Stimulated activated naive CD4-positive, alpha-beta T cell treated with Interleukin-2 at 50 U/mL for 16 hours (primary cell): ENCODE results near the gene CRYBG3.
A peak's percentile ranks its signal among the peaks of the same experiment; 100 is the strongest.
"Not testable (repeated sequence)": the region's sequence is repeated elsewhere in the genome, so short reads cannot be mapped to it uniquely, and the experiment has no call there.

ENCODE experiments used
- DNase-seq: peaks from one replicate; lab custom pipeline; 2025; lab: John Stamatoyannopoulos, UW

The CRYBG3 gene

DNA sequence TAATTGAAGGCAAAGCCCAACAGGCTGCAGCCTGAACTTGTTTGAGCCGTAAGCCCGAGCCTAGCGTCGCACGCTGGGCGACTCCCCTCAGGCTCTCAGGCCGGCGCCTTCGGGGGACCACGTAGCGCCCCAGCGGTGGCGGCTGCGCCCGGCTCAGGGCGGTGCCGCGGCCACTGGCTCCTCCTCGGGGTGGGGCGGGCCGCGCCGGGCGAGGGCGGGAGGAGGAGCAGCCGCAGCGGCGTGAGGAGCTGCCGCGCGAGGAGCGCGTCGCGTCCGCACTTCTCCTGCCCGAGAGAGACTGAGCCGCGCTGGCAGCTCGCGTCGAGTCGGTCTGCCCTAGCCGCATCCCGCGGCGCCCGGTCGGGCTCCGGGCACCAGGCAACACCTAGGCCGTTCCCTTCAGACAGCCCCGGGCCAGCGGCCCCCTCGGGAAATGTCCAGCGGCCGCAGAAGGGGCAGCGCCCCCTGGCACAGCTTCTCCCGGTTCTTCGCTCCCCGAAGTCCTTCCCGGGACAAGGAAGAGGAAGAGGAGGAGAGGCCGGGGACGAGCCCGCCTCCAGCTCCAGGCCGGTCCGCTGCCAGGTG lies at the start of gene CRYBG3:
Gene CRYBG3 (plus strand): TSS at position 238 of the 585 bp plus-strand sequence. CDS start 196 bp downstream, at position 434.
- DNase-seq: peak; percentile 76

DNA sequence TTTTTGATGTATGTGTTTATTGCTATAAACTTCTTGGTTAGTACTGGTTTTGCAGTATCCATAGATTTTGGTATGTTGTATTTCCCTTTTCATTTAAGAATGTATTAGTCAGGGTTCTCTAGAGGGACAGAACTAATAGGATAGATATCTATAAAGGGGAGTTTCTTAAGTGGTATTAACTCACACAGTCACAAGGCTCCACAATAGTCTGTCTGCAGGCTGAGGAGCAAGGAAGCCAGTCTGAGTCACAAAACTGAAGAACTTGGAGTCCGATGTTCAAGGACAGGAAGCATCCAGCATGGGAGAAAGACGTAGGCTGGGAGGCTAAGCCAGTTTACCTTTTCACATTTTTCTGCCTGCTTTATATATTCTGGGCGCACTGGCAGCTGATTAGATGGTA lies 48.9 kb upstream of the CRYBG3 start:
- DNase-seq: no peak

DNA sequence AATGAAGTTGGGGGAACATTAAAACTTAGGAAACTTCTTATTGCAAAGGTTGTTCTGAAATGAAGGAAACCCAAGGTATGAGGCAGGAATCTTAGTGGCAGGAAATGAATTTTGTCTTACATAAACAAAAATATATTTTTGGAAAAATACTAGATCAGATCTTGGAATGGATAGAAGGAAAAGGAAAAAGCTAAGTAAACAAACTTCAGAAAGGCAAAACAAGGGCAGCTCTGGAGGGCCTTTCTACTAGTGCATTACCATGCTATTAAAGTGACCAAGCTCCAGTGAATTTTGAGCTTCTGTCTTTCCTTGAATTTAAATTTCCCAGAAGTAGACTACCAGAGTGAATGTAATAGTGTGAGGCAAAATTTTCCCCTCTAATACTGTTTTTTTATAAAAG lies 43.7 kb upstream of the CRYBG3 start:
- DNase-seq: no peak

DNA sequence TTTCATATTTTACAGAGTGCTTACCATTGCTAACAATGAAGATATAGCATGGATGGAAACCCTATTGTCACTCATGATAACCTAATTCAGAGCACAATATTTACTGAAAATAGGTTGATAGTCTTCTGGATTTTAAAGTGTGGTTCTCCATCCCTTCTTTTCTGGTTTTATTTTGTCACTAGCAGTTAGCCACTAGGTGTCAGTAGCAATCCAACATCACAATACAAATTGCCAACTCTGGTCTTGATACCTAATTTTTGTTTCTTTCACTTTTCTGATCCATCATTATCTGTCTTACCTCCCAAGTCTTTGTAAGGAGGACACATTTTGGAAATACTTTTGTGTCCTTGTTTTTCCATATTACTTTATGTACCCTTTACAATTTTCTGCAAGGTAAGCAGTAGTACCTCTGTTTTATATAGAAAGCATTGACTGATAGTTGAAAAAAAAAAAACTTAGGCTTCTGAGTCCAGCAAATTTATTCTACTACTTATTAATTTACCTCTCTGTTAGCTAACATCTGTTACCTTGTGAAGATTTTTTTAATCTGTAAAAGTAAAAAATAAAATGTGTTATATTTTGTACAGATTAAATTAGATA lies 28.3 kb upstream of the CRYBG3 start:
- no peak for DNase-seq

DNA sequence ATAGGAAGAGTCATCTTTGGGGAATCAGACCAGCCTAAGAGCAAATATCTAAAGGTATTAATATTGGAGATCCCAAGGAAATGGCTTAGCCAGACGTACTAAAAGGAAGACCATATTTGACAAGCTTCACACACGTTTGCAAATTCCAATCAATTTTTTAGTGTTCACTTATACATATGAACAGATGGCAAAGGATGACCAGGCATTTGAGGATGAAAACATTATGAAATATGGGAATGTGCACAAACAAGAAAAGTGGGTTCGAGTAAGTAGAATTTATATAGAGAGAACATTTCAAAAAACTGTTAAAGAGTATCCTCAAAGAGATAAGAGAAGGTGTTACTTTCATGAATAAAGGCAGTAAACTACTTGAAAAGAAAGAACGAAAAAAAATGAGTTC lies 25.9 kb upstream of the CRYBG3 start:
- DNase-seq: no peak

DNA sequence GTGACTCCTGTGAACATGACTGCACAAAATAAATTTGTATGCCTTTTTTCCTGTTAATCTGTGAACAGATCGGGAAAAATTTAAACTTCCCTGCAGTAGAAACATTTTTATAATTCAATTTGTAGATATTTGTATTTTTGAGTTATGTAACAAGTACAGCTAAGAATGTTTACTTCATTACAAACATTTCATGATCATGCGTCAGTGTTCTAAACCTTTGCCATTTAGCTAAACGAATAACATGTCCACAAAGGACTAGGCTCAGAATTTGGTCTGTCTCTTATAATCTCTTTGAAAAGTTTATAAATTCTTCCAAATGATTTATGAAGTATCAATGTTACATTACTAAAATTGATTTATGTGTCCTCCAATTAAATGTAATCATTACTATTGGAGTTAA lies 17.3 kb upstream of the CRYBG3 start:
- DNase-seq: no peak

DNA sequence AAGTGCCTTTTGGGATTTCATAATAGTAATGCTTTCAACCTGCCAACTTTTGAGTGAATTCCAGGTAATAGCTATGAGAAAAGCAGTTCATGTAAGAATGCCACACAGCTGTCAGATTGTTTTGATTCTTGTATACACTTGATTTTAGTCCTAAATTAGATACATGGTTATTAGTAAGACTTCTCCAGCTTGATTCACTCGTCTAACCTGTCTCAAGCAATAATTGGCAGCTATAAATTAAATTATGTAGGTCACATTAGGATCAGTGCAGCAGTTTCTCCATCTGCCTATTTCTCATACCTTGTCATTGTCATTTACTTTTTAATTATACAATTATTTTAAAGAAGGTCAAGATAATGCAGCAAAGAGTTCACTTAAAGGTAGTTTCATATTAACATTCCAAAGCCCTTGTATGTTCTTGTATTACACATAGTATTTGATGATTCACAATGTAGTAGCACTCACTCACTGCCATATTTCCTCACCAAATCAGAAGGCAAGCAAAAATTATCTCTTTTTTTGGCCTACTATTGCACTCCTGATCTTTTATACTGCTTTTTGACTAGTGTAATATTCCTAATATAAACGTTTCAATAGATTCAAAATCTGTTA lies 10.9 kb upstream of the CRYBG3 start:
- no peak for DNase-seq

DNA sequence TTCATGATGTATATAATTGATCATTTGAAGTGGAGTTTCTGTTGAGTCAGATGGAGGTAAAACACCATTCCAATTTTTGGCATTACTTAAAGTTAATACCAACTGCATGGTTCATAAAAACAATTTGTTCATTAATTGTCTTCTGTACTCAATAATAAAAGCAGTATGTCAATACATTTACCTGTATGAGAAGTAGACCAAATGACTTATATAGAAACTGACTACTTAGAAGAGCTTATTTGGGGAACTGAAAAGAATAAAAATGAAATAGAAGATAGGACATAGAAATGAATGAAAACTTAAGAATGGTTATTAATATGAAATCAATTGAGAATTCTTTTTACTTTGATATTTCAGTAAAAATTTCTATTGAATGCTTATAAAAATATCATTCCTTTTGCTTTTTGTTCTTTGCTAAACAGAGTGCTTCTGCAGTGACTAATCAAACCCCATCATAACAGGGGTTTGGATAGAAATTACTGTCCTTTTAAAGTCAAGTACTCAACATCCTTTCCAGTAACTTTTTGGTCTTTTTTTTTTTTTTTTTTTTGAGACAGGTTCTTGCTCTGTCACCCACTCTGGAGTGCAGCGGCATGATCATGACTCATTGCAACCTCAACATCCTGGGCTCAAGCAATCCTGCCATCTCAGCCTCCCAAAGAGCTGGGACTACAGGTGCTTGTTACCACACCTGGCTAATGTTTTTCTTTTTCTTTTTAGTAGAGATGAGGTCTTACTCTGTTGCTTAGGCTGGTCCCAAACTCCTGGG lies 6.5 kb upstream of the CRYBG3 start:
- DNase-seq: peak; percentile 4

DNA sequence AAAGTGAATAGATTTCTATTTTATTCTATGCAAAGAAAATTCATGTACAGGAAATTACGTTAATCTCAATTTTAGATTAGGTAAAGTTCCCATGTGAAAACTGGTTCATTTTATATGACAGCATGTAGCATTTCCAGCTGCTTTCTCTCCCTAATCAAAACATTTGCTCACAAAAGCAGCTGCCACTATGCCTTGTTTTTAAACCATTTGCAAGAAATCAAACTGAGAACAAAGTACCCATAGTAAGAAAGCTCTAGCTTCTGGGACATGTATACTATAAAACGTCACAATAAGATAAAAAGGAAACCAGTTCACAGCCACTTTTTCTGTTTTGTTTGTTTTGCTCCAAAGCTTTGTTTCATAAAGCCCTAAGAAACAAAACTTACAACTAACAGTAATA lies 5.0 kb upstream of the CRYBG3 start:
- DNase-seq: no peak

DNA sequence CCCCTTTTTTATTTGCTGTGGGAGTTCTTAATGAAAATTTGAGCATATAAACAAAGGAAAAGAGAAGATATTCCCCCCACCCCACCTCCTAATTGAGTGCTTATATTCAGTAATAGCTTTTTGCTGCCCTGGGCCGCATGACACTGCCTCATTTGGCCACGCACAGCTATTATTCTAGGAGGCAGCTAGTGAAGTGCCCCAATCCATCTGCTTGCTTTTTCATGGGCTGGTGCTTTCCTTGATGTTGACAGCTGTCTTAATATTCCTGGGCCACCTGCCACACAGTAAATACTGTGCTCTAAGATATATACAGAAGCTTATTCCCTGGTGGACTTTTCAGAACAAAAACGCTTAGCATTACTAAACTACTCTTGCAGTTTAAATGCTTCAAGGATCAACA lies 3.8 kb upstream of the CRYBG3 start:
- no peak for DNase-seq

DNA sequence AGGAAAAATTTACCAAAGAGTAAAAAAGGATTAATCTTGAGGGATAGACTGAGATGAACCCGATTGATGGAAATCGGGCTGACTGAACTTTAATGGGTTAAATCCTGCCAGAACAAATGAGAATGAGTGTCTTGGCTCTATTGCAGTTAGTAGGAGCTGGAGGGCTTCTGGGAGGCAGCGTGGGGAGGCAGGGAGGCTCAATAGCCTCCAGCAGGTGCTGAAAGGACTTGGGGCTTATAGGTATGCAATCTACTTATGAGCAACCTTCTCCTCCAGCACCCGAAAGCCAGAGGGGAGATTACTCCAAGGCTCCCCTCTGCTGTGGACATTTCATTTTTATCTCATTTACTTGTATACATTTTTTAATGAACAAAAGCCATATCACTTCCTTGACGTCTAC lies 1.0 kb upstream of the CRYBG3 start:
- no peak for DNase-seq

DNA sequence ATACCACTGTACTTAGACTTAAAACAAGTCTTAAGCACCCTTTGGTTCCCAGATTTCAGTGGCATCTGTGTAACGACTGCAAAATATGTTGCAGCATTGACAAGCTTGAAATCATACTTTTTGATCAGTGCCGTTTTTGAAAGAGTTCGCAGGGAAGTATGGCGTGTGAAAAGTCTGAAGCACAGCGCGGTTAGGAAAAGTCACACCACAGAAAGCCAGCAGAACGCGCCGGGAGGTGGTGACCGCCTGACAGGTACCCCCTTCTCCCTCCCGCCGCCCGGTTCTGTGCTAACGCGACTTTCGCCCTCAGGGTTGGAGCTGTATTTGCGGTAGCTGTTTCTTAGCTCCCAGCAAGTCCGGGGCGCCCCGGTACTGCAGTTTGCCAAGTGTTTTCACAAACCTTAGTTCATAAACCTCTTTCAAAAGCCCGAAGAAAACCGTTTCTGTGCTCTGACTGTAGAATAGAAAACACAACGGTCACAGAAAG lies 481 bp upstream of the CRYBG3 start:
- DNase-seq: peak; percentile 49

DNA sequence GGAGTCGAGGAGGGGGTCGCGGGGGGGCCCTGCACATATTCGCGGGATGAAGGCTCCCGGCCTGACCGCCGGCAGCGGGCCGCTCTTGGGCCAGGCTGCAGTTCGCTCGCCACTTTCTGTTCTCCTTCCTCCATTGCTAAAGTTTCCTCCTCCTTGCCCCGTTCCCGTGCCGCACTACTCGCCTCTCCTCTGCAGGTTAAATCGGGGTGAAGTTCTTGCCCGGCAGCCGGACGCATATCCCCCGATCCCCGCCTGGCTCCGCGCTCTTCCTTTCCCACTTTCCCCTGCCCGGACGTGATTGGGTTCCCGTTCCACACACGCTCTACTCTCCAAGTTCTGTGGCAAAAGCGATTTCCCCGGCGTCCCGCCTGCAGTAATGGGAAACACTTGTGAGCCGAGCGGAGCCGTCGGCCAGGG lies 556 bp downstream of the CRYBG3 start:
- no peak for DNase-seq

DNA sequence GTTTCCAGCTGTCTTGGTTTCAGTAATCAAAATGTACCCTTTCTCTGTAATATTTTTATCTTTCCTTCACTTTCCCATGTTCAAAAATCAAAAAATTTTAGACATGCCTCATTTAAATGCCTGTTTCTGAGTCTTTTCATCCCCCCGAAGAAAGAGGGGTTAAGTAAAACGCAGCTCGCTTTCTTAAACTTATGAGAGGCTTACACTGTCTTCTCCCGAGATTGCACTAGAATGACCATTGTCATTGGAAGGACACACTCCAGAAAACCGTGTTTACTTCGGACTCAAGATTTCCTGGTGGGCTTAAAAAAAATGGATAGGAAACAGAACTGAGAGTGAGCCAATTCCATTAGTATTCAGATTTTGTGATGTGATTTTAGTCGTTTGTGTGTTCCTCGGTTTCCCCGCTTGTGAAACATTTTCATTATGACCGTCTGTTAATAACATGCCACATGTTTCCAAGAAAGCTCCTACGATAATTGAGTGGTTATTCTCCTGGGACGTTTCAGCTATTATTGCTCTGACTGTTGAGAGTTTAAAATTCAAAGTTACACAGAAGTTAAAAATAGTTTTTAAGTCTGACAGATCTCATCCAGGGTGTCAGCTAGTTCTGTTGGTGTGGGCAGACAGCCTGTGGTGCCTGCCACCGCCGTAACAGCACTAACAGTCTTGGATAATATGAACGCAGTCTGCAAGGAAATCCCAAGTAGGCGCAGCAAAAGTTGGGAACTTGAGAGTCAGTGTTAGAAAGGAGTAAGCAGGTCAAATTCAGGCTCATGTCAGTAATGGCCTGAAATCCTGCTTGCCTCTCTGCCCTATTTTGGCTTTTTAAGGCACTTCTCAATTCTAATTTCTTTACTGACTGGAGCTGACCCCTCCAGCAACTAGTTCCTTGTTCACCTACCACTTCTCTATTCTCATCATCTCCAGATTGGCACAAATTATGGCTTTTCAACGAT lies 1.5 kb downstream of the CRYBG3 start:
- DNase-seq: no peak

DNA sequence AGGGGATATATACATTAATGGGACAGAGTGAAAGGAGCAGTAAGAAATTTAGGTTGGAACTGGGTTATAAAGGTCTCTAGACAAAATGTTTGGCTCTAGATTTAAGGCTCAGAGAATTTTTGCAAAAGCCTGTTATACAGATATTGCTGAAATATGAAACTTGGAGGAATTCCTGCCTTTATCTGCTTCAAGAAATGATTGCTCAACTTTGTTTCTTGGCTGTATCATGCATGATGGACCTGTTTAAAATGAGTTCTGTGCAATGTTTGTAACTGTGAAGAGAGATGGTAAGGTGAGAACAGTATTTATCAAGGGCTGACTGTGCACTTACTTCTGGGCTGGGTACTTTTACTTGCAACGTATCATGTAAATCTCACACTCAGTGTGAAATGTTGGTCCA lies 3.3 kb downstream of the CRYBG3 start:
- DNase-seq: no peak

DNA sequence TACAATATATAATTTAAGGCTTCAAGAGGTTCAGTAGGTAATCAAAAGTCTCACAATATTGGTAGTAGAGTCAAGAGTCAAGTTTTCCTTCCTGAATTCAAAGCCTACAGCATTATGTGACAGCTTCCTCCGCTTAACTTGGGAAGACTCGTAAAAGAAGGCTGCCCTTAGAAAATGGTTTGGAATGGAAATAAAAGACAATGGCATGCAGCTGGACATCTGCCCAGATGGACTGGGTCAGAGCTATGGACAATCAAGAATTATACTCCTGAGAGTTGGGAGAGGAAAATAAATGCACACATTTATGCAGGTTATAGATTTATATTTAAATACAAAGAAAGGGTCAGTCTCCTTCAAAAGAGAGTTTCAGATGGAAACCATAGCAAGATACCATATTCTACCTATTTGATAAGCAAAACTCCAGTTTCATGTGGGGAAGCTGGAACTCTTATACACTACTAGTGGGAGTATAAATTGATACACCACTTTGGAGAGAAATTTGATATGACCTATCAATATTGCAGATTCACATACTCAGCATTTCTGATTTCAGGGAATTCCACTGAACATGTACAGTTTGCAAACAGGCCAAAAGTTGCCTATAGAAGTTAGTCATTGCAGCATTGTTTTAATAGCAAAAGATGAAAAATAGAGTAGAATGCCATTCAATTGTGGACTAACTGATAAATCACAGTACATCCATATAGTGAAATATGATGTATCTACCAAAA lies 6.1 kb downstream of the CRYBG3 start:
- DNase-seq: no peak

DNA sequence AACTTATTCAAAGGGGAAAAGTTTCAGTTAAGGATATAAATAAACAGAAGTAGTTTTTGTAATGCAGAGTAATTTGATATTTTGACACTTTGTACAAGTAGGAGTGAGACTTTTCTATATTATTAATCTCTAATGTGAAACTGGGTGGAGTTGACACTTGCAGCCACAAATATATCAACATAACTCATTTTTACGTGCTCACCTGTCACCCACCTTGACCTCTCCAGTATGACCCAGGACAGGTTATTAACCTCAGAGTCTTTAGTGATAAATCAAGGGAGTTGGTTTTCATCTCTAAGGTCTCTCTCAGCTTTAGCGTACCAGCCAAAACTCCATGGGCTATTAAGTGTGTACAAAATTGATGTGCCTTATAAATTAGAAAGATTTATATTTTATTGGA lies 7.4 kb downstream of the CRYBG3 start:
- DNase-seq: no peak

DNA sequence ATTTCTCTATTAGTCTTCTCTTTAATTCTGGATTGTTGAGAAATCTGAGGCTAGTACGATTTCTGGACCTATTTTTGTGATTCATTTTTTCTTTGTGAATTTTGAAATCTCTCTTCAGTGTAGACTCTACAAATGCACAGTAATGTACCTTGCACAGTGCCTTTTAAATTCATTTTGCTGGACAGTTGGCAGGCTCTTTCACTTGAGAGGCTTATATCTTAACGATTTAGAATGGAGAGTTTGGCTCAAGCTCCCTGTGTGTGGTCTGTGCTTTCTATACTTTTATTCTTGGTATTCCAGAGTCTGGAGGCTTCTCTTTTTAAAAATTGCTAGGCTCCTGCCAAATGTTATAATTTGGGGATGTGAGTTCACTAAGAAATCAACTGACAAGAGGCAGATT lies 8.8 kb downstream of the CRYBG3 start:
- DNase-seq: no peak

DNA sequence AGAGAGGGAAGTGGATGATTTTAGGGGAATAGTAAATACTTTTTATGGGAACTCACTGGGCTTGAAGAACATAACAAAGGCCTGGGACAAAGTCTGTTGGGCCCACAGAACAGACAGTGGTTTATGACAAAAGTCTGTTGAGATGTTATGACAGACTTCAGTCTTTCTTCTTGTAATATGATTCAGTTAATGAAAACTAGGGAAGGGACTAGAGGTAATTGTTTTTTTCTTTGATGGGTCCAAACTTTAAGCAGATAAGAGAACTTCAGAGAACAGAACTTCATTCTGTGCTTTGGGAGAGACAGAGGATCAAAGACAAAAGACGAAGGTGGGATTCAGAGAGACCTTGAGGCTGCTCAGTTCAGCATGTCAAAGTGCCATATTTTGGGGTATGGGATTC lies 9.3 kb downstream of the CRYBG3 start:
- DNase-seq: no peak

DNA sequence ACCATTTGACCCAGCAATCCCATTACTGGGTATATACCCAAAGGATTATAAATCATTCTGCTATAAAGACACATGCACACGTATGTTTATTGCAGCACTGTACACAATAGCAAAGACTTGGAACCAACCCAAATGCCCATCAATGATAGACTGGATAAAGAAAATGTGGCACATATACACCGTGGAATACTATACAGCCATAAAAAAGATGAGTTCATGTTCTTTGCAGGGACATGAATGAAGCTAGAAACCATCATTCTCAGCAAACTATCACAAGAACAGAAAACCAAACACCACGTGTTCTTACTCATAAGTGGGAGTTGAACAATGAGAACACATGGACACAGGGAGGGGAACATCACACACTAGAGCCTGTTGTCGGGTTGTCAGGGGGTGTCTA lies 11.4 kb downstream of the CRYBG3 start:
- not testable (repeated sequence) for DNase-seq

DNA sequence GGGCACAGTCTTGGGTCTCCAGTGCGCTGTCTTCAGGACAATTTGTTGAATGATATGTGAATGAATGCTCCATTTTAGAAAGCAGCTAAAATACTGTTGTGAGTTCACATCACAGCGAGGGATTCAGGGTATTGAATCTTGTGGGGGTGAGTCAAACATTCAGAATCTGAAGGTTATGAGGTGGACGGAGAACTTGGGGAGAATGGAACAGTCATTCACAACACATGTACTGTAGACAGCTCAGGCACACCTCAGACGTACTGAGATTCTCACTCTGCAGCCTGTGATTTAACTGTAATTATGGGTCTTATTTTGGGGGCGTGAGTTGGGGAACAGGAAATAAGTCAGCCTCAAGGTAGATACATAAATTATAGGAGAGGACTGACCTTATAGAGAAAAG lies 13.9 kb downstream of the CRYBG3 start:
- DNase-seq: no peak
